Fibroblast of lung (primary cell): ENCODE results near the gene PACRG.

ENCODE experiments used
- CTCF ChIP-seq, 2 donors: IDR thresholded peaks in 1 of 2; conservative IDR thresholded peaks in 1 of 2; 1 replicate in 1 of 2; 2 replicates in 1 of 2; pipeline ENCODE4 v1.5.1; 2011 to 2012; ENCODE audit warnings: low read length in 2 of 2, control low read depth in 1 of 2, inconsistent platforms in 1 of 2, low read depth in 1 of 2, mild to moderate bottlenecking in 1 of 2
- EZH2 ChIP-seq: IDR thresholded peaks from 2 replicates; pipeline ENCODE4 v1.5.1; 2012; ENCODE audit warnings: low read length, control low read depth, mild to moderate bottlenecking; ENCODE audit errors: missing control alignments

DNA sequence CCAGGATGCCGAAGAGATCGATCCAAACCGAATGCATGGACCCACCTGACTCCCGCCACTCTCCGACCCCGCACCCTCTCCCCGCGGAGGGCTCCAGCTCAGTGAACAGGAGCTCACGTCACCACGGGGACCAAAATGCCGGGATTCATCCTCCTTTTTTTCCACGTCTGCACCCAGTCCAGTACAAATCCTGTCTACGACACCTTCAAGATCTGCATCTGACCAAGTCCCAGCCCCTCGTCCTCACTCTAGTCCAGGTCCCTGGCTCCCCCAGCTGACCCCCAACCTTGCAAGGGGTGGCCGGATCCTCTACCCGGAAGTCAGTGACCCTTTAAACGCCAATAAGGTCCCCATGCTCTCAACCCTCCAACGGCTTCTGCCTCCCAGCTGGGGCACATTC is 593.9 kb downstream of the PACRG start:
- TF ChIP-seq CTCF (conservative IDR thresholded peaks at IDR 0.05 in 1 of 2, IDR thresholded peaks at IDR 0.05 in 1 of 2; ENCODE audit: low read depth in 1 of 2, low read length in 2 of 2) (no peak), EZH2 (no peak)
